A549 treated with ZK216348 at 1 μM for 4 hours (cell line): ENCODE data around the gene FOXA3. TPM values are rescaled to one million over a fixed set of nuclear protein-coding genes. Genes with fewer than 3 reads are reported as not detected.

Experiments
- total RNA-seq: library from RNA; stranded (reverse); fragments of 200-300 nt; extraction: Qiagen RNA extraction; gene quantifications from 5 replicates; pipeline ENCODE4 v1.2.3, GENCODE V29; 2022; ENCODE audit warnings: low read depth

Gene FOXA3
- 0.35 to 0.93 TPM (median 0.72 TPM) in 5 replicates for total RNA-seq

GRCh38 chr19:45863840-45864628 is at the start of gene FOXA3:
TSS of gene FOXA3 (plus strand) at chr19:45864326. CDS start at chr19:45864457, 131 bp downstream.

DNA sequence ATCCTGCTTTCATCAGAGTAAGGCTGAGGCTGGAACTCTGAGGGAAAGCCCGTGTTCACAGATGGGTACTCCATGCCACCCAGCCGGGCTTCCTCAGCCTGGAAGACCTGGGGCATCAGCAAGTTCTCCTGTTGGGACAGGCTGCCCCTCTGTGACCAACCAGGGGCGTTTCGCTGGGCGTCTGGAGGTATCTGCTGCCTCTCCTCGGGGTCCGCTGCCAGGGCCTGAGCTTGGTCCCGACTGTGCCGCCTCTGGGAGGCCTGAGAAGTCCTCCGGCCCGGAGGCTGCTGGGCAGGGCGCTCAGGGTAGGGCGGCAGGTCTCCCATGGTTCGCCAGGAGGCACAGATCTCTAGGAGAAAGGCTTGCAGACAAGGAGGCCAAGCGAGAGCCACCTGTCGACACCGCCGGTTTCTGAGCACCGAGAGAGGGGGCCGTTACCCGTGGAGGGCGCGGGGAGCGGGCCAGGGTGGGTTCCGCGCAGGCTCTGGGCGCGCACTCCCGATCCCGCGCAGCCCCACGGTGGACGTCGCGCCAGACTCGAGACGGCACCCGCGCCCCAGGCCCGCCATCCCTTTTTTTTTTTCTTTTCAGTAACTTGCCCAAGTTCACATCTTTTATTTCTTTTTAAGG is 49.2 kb upstream of the FOXA3 start, which contains the start of gene RSPH6A:
TSS of gene RSPH6A (minus strand) at position 458 of the 630 bp plus-strand sequence. CDS start at position 326, 132 bp downstream.

GRCh38 chr19:45862564-45863334 is 1.4 kb upstream of the FOXA3 start, which contains the start of gene SYMPK:
TSS of gene SYMPK (minus strand) at chr19:45863147. CDS start at chr19:45854495, 8,652 bp downstream.

GRCh38 chr19:45885556-45886426 is 21.7 kb downstream of the FOXA3 start, which contains the start of gene IRF2BP1:
TSS of gene IRF2BP1 (minus strand) at chr19:45886141. CDS start at chr19:45885774, 367 bp downstream.

GRCh38 chr19:45901912-45902650 is 38.0 kb downstream of the FOXA3 start, which contains the start of gene MYPOP:
TSS of gene MYPOP (minus strand) at chr19:45902613. CDS start at chr19:45901773, 840 bp downstream.

DNA sequence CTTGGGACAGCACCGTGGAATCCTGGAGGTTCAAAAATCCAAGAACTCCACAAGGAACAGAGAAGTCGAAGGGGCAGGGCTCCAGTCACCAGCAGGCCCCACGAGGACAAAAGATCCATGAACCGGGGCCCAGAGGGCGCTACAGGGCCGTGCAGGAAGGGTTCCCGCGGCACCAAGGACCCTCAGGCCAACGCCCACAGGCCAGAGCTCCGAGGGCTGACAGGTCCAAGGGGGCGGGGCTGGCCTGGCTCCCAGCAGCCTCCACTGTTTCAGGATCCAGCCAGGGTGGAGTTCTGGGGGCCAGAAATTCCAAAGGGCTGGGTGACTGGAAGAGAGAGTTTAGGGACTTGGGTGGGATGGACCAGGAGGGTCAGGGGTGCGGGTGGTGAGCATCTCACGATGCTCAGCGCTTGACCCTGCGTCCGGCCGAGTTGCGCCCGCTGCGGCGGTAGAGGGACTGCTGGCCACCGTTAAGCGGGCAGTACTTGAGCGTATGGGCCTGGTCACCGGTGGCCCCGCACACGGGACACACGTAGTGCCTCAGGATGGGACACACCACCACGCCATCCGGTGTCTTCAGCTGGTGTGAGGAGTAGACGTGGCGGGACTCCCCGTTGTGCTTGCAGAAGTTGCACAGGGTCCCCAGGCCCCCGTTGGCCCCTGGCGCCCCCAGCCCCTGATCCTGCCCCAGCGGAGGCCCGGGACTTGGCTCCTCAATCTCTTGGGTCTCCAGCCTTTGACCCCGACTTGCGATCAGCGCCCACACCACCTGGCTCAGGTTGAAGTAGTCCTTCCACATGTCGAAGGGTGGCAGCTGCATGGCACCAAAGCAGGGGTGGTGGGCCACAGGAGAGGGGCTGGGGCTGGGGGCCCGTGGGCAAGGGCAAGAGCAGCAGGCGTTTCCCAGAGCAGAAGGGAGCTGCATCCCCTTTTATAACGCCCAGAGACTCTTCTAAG is 50.0 kb downstream of the FOXA3 start, which contains the start of gene NANOS2:
TSS of gene NANOS2 (minus strand) at position 905 of the 957 bp plus-strand sequence. CDS start at position 820, 85 bp downstream.

Other genes with a start within 250 kb of the FOXA3 start
- gene EML2, start 224.9 kb upstream of the FOXA3 start, total RNA-seq = 12.4 to 30.6 TPM (median 26.0 TPM) in 5 replicates
- 1.3 to 4.0 TPM (median 2.7 TPM) in 5 replicates for gene GIPR, start 196.1 kb upstream of the FOXA3 start, total RNA-seq
- 727 to 1,166 TPM (median 803 TPM) in 5 replicates for gene SNRPD2, start 172.4 kb upstream of the FOXA3 start, total RNA-seq
- gene QPCTL, start 171.7 kb upstream of the FOXA3 start, total RNA-seq = 6.1 to 10.3 TPM (median 9.5 TPM) in 5 replicates
- 7.7 to 12.5 TPM (median 9.8 TPM) in 5 replicates for gene FBXO46, start 133.4 kb upstream of the FOXA3 start, total RNA-seq
- gene MEIOSIN, start 130.9 kb upstream of the FOXA3 start, total RNA-seq = 0.08 TPM in 1 of 5 replicates, not detected in the others
- gene SIX5, start 95.1 kb upstream of the FOXA3 start, total RNA-seq = 15.9 to 31.7 TPM (median 29.2 TPM) in 5 replicates
- 29.8 to 57.5 TPM (median 50.9 TPM) in 5 replicates for gene DMPK, start 81.8 kb upstream of the FOXA3 start, total RNA-seq
- gene DMWD, start 71.5 kb upstream of the FOXA3 start, total RNA-seq = 14.9 to 44.2 TPM (median 40.3 TPM) in 5 replicates
- not detected in 5 replicates for gene RSPH6A, start 49.0 kb upstream of the FOXA3 start, total RNA-seq
- gene SYMPK, start 1.2 kb upstream of the FOXA3 start, total RNA-seq = 41.7 to 81.9 TPM (median 75.7 TPM) in 5 replicates
- 14.9 to 40.5 TPM (median 38.1 TPM) in 5 replicates for gene IRF2BP1, start 21.8 kb downstream of the FOXA3 start, total RNA-seq
- 5.9 to 11.8 TPM (median 10.4 TPM) in 5 replicates for gene MYPOP, start 38.3 kb downstream of the FOXA3 start, total RNA-seq
- gene NANOS2, start 50.5 kb downstream of the FOXA3 start, total RNA-seq = not detected in 5 replicates
- gene NOVA2, start 109.5 kb downstream of the FOXA3 start, total RNA-seq = 0.21 to 0.38 TPM (median 0.29 TPM) in 5 replicates
- gene CCDC61, start 131.1 kb downstream of the FOXA3 start, total RNA-seq = 2.6 to 6.1 TPM (median 4.8 TPM) in 5 replicates
- not detected in 5 replicates for gene PGLYRP1, start 158.7 kb downstream of the FOXA3 start, total RNA-seq
- 0.24 to 0.65 TPM (median 0.39 TPM) in 5 replicates for gene IGFL4, start 176.7 kb downstream of the FOXA3 start, total RNA-seq